Right lobe of liver (tissue), 6 donors: Measurements from ENCODE around the gene C20orf144. TPM values are rescaled to one million over a fixed set of nuclear protein-coding genes. Genes with fewer than 3 reads are reported as not detected.

Source experiments
- ATAC-seq, 4 donors: fragments of 200-7000 bp; cut with Tn5 transposase; one replicate each; pipeline ENCODE4 v1.9.1; 2020; ENCODE audit warnings: mild to moderate bottlenecking in 4 of 4, moderate library complexity in 4 of 4
- DNase-seq, 3 donors: peaks; one replicate each; pipeline ENCODE4 v3.0.0-alpha.2; 2020
- H3K27ac ChIP-seq, 3 donors: fragments of 200-600 bp; one replicate each; pipeline ENCODE4 v1.8.0; 2022
- H3K27me3 ChIP-seq, 2 donors: fragments of 200-600 bp; one replicate each; pipeline ENCODE4 v1.8.0; 2022
- H3K36me3 ChIP-seq, 4 donors: fragments of 200-600 bp; sonication (generic) in 1 of 4; one replicate each; pipeline versions ENCODE4 v1.5.1 to v1.8.0; 2017 to 2022; ENCODE audit warnings: control low read depth in 1 of 4
- H3K4me1 ChIP-seq, 4 donors: fragments of 200-600 bp; sonication (generic) in 1 of 4; one replicate each; pipeline versions ENCODE4 v1.5.1 to v1.8.0; 2017 to 2022; ENCODE audit warnings: control low read depth in 1 of 4
- H3K4me3 ChIP-seq, 3 donors: fragments of 200-600 bp; one replicate each; pipeline ENCODE4 v1.8.0; 2022
- H3K9me3 ChIP-seq, 4 donors: fragments of 200-600 bp; sonication (generic) in 1 of 4; one replicate each; pipeline versions ENCODE4 v1.5.1 to v1.8.0; 2017 to 2022; ENCODE audit warnings: control low read depth in 1 of 4
- CTCF ChIP-seq, 4 donors: fragments of 200-600 bp in 3 of 4; fragments of 450-650 bp in 1 of 4; IDR thresholded peaks; one replicate each; pipeline versions ENCODE4 v1.5.1 to v1.8.0; 2016 to 2022; ENCODE audit warnings: antibody characterized with exemption in 4 of 4, mild to moderate bottlenecking in 2 of 4
- POLR2A ChIP-seq: fragments of 450-650 bp; IDR thresholded peaks from one replicate; pipeline ENCODE4 v1.6.1; 2017; ENCODE audit warnings: antibody characterized with exemption, mild to moderate bottlenecking
- WGBS: methylation state at CpG from one replicate; pipeline ENCODE4 v1.1.6; 2018; ENCODE audit warnings: low coverage, low lambda C conversion rate; ENCODE audit not compliant: insufficient coverage; ENCODE audit errors: missing lambda C conversion rate; 5-methylcytosine and 5-hydroxymethylcytosine counted together
- intact Hi-C, 2 donors: fragments of 100-400 bp; cut with DNase I; formaldehyde crosslinking; loops; one replicate each; pipeline versions ENCODE4 v1.11.2 to v1.14.1; 2022
- total RNA-seq, 6 experiments: library from RNA; depleted of rRNA in 2 of 6; stranded (reverse); fragments of >200 nt in 2 of 6; fragmentation: NEBNext Ultra II Directional in 3 of 6; extraction: Animal tissue kit (Norgen Biotek cat#: 25700) in 3 of 6; gene quantifications; one replicate each; pipeline versions ENCODE4 v1.1.0 to v1.2.4, GENCODE V29; 2016 to 2023
- donor health status: DM: no; HTN: yes; CAD: no.
- donor health status: DM: no; HTN: no; CAD: no.
- donor health status: DM: no; HTN: no; CAD: no.
- donor health status: DM: no; HTN: yes; CAD: no.
- donor health status: DM: no; HTN: yes; CAD: no.

C20orf144 gene
- total RNA-seq, 6 experiments from 2014 or later: 0.18 TPM; not detected in 5

GRCh38 chr20:33693289-33693688, 31.2 kb downstream of the C20orf144 start:
- Histone ChIP-seq H3K9me3 (no peaks in the 10 kb centered on the region), H3K4me3 (no peak overlapping the region), H3K36me3 (no peaks in the 10 kb centered on the region), H3K27ac (no peak overlapping the region), H3K27me3 (no peaks in the 10 kb centered on the region), H3K4me1 (no peaks in the 10 kb centered on the region)
- intact Hi-C loops: no loop called here
- no peak for DNase-seq
- ATAC-seq: no peak
- WGBS: 85% methylated on average over 4 of the region's 5 CpGs
- TF ChIP-seq CTCF (IDR thresholded peaks at IDR 0.05) (no peak), POLR2A (no peak)

- intact Hi-C loops: no loop called here
- Histone ChIP-seq H3K27ac (no peak overlapping the region), H3K27me3 (no peaks in the 10 kb centered on the region), H3K4me1 (no peaks in the 10 kb centered on the region), H3K4me3 (no peak overlapping the region), H3K36me3 (no peaks in the 10 kb centered on the region), H3K9me3 (no peaks in the 10 kb centered on the region)
- no peak for TF ChIP-seq CTCF (IDR thresholded peaks at IDR 0.05)
- TF ChIP-seq POLR2A: no peak
- ATAC-seq (peak in 2 of 4 donors; percentile 14 to 27), DNase-seq (no peak)
- WGBS: 90% methylated on average over 4 of the region's 17 CpGs
Measured at GRCh38 chr20:33693741-33694638, 31.9 kb downstream of the C20orf144 start.

GRCh38 chr20:33694639-33695012, 32.5 kb downstream of the C20orf144 start:
- TF ChIP-seq CTCF (IDR thresholded peaks at IDR 0.05) (no peak), POLR2A (no peak)
- intact Hi-C loops: no loop called here
- Histone ChIP-seq H3K27ac (no peak overlapping the region), H3K4me3 (no peak overlapping the region), H3K9me3 (no peaks in the 10 kb centered on the region), H3K4me1 (no peaks in the 10 kb centered on the region), H3K27me3 (no peaks in the 10 kb centered on the region), H3K36me3 (no peaks in the 10 kb centered on the region)
- 75% methylated on average over 4 of the region's 6 CpGs for WGBS
- ATAC-seq (no peak), DNase-seq (no peak)

- DNase-seq: no peak
- intact Hi-C loops: no loop called here
- Histone ChIP-seq H3K36me3 (no peaks in the 10 kb centered on the region), H3K27ac (no peak overlapping the region), H3K27me3 (no peaks in the 10 kb centered on the region), H3K4me3 (no peak overlapping the region), H3K4me1 (no peaks in the 10 kb centered on the region), H3K9me3 (no peaks in the 10 kb centered on the region)
- TF ChIP-seq CTCF (IDR thresholded peaks at IDR 0.05) (no peak), POLR2A (no peak)
- no peak for ATAC-seq
- 100% methylated on average over 4 of the region's 4 CpGs for WGBS
Measured at GRCh38 chr20:33696448-33696847, 34.3 kb downstream of the C20orf144 start.
